Astrocyte (in vitro differentiated cells and primary cell): Measurements from ENCODE around the gene MIA.
"Not testable (repeated sequence)": the region's sequence is repeated elsewhere in the genome, so short reads cannot be mapped to it uniquely, and the experiment has no call there.

Experiments
- CTCF ChIP-seq: IDR thresholded peaks from 2 replicates; pipeline ENCODE4 v1.5.1; 2011; ENCODE audit warnings: low read depth, mild to moderate bottlenecking, inconsistent platforms, low read length, moderate library complexity; ENCODE audit not compliant: insufficient read depth
- EZH2 ChIP-seq: IDR thresholded peaks from 2 replicates; pipeline ENCODE4 v1.6.1; 2012; ENCODE audit warnings: mild to moderate bottlenecking, low read length, inconsistent platforms; ENCODE audit not compliant: insufficient read depth

- TF ChIP-seq CTCF: peak; percentile 73
- TF ChIP-seq EZH2: not testable (repeated sequence)
Observed at GRCh38 chr19:40819479-40820234, 44.3 kb downstream of the MIA start.
